CD4-positive, alpha-beta T cell treated with Interleukin-21 for 1 hour (primary cell): ENCODE measurements around the gene RUNX1.
A peak's percentile ranks its signal among the peaks of the same experiment; 100 is the strongest.

ENCODE experiments used
- DNase-seq: peaks from one replicate; pipeline ENCODE4 v3.0.0-alpha.2; 2020

The RUNX1 gene

DNA sequence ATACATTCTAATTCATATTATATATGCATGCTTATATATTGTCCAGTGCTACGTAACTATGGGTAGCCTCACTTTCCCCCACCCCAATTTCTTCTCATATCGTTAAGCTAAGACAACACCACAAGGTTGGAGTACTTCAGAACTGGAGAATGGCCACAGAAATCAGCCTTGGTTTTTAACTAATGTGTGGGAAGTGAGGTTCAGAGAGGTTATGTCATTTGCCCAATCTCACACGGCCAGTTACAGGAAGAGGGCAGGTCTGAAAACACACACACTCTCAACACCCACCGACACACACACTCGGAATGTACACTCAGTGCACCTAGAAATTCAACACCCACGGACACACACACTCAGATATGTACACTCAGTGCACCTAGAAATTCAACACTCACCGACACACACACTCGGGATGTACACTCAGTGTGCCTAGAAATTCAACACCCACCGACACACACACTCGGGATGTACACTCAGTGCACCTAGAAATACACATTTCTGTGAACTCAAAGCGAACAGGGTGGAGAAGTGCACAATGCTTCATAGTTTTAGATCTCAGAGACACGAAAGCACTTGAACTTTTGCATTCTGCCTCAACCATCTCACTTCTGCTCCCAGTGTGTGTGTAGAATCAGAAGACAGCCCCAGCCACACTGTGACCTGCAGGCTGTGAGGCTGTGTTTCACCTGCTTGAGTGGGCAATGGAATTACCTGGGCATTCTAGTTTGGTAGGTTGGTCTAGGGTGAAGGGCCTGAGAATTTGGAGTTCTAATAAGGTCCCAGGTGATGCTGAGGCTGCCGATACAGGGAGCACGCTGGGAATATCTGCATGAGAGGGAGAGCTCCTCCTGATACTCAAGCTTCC, 209.9 kb downstream of the RUNX1 start:
- no peak for DNase-seq

DNA sequence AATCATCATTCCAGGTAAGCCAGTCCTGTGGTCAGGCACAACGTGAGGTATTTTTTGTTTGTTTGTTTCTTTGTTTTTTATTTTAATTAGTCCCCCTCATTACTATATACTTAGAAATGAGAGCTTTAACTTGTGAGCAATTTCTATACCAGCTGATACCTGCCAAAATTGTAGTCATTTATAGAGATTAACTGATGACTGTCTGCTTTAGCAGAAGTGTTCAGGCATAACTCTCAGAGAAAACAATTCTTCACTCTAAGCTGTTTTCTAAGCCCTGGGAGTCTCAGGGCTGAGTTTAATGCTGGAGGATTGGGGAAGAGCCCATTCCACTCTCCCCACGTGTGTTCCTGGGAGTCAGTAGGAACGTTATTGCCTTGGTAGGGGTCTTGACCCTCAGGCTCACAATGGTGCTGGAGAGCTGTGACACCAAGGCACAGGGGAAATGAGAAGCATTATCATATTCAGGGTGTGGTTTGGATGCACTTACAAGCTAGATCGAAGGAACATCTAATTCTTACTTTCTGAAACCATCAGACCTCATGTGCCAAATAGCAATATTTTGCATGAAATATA, 212.1 kb downstream of the RUNX1 start:
- DNase-seq, result no peak

DNA sequence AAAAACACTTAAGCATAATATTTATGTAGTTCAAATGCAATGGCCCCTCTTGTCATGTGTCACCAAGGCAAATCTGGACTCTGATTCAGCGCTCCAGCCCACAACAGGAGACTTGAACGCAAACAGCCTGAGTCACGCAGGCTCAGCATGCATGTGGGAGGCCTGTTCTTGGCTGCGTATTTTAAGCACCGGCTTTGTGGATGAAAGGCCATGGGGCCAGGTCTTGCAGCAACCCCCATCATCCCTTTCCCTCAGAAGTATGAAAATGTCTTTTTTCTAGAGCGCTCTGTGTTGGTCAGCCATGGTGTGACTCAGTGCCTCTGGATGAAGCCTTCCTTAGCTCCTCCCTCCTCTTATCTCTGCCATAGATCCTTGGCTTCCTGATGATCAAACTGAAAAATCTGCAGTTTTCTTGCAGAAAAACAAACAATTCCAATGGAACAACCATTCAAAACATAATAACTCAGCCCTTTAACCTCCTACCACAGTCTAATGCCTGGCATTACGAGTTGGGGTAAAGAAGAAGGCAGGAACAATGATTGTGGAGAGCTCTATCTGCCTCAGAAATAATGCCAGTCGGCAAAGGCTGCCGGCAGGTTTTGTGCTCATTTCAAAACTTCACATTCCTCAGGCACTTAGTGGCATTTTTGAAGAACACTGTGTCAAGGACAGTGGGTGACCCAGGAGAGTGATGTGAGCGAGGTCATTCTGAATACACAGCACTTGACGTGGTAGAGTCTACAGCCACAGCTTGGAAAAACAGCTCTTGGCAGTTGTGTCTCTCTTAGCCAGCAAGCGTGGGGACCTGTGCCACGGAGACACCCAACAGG, 212.8 kb downstream of the RUNX1 start:
- no peak for DNase-seq

DNA sequence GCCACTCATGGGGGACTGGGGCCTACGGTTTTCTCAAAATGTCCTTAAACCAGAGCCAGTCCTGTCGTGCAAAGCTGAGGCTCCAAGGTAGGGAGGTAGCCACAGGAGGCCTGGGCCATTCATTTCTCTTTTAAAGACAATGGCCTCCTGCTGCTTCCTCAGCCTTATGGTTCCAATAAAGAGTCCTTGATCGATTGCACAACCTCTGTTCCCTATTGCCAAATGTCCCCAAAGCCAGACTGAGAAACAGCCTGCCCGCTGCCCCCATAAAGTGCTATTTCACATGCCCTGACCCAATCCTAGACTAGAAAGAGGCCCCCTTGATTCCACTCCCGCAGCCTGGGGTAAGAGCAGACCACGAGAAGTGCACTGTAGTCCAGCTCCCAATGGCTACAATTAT, 213.6 kb downstream of the RUNX1 start:
- DNase-seq, result no peak

DNA sequence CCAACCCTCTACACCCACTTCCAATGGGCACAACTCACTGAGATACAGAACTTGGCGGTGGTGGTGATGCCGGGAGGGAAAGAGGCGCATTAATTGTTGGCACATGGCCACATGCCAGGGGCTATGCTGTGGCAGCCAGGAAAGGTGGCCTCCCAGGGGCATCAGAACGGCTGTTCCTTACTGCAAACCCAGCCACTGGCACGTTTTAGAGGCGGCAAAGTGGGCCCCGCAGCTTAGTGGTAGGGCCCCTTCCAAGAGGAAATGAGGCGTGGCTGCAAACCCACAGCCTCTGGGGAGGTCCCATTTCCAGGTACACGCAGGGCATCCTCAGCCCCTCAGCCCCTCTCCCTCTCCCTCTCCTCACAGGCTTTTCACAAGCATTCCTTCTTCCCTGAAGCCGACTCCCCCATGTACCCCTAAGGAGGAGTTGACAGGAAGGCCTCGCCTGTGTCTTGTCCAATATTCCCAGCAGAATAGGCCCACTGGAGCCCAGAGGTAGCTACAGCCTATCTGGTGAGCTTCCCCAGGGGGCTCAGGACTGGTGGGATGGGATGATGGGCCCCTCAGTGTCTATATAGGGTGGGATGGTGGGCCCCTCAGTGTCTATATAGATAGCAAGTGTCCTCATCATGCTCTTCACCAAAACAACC, 214.1 kb downstream of the RUNX1 start:
- DNase-seq, result peak; percentile 9

- DNase-seq, result no peak
Observed at GRCh38 chr21:34834290-34834689, 214.8 kb downstream of the RUNX1 start.

DNA sequence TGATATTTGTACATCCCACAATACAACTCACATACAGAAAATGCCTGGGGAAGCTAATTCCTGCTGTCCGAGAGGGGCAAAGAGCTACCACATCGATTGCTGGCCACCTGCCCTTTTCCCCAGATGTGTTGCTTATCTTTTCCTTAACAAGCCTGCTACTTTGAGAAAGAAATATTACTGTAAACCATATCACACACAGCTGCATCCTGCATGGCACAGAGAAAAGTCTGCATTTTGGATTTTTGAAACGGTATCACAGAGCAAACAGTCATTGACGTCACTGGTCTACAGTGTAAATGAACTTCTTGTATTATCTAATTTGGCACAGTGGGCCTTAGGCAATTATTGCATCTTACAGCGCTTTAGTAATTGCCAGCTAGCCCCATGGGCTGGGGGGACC, 215.6 kb downstream of the RUNX1 start:
- no peak for DNase-seq

DNA sequence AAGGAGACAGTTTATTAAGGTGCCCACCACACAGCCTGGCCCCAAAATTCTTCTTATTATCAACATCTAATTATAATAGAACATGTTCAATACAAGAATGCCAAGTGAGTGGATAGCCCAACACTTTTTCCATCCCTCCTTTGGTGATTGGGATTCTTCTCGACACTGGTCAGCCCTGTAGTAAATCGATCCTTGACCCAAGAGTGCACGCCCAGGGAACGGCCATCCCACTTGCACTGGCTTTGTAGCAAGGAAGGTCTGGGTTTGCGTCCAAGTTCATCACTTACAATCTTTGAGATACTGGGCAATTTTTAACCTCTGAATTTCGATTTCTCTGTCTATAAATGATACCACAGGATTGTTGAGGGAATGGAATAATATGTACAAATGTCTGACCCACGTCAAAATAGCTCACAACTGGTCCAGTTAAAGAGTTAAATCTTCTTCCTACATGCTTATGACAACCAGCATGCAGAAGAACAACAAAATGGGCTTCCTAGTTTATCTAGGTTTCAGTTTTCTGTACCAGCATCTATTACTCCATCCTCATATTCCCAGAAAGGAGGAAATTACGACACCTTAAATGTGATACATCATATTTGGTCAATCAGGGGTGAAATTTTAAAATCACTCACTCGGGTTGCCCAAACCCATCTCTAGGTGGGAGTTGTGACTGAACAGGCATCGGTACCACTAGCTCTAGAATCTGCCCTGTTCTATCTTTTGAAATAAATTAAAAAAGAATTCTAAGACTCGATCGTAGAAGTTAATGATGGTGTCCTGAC, 218.5 kb downstream of the RUNX1 start:
- no peak for DNase-seq

DNA sequence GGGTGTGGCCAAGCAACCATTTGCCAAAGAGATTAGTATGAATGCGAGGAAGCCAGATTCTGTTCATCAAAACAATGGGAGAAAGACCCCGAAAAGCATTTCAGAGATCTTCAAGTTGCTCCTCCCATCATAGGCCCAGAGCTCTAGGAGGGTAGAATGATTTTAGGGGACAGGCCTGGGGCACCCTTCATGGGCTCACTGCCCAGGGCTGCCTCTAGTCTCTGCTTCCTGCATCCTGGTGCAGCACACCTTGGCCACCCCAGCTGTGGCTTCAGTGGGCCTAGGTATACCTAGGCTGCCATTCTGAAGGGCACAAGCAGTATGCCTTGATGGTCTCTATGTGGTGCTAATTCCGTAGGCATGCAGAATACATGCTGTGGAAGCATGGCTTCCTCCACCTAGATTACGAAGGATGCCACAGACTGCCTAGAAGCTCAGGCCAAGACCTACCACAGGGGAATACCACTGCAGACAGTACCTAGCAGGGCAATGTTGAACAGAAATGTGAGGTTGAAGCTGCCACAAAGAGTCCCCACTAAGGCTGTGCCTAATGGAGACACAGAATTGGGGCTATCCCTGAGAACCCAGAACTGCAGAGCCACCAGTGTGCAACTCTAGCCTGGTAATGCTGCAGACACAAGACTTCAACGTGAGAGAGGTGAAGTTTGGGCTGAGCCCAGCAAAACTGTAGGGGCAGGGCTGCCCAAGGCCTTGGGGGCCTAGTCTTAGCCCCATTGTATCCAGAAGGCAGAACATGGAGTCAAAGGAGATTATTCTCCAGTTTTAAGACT, 221.5 kb downstream of the RUNX1 start:
- no peak for DNase-seq

DNA sequence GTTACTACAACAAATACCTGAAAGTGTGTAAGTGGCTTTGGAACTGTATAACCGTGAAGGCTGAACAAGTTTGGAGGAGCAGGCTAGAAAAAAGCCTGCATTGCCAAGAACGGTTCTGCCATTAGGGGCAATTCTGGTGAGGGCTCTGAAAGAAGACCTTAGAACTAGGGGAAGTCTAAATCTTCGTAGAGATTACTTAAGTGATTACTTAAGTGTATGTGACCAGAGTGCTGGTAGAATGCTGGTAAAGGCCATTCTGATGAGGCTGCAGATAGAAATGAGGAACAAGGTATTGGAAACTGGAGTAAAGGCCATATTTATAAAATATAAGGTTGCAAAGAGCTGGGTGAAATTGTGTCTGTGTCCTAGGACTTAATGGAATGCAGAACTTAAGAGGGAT, 222.3 kb downstream of the RUNX1 start:
- DNase-seq, result no peak

- no peak for DNase-seq
Observed at GRCh38 chr21:34825948-34826548, 223.1 kb downstream of the RUNX1 start.

- no peak for DNase-seq
Observed at GRCh38 chr21:34825101-34825500, 224.0 kb downstream of the RUNX1 start.

GRCh38 chr21:34824314-34824713, 224.8 kb downstream of the RUNX1 start:
- DNase-seq, result no peak

- no peak for DNase-seq
Observed at GRCh38 chr21:34822942-34823341, 226.2 kb downstream of the RUNX1 start.

- DNase-seq, result no peak
Observed at GRCh38 chr21:34822168-34822567, 226.9 kb downstream of the RUNX1 start.

DNA sequence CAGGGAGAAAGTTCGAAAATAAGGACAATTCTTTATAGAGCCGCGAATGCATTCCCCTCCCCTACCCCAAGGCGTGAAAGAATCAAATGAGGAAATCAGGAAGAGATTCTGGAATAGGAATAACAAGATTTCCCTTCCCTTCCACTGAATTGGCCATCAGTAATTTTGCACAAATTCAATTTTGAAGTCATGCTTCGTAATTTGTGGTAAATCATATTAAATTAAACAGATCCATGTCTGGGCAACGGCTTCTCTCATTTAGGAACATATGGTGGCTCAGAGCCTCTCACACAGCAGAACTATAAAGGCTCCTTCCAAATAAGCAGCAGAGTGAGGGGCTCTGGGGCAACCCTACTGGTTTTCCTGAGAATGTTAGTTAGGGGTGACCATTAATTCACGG, 227.4 kb downstream of the RUNX1 start:
- DNase-seq, result no peak

- DNase-seq, result no peak
Observed at GRCh38 chr21:34820051-34820450, 229.1 kb downstream of the RUNX1 start.

GRCh38 chr21:34819357-34819999, 229.6 kb downstream of the RUNX1 start:
- DNase-seq, result no peak

DNA sequence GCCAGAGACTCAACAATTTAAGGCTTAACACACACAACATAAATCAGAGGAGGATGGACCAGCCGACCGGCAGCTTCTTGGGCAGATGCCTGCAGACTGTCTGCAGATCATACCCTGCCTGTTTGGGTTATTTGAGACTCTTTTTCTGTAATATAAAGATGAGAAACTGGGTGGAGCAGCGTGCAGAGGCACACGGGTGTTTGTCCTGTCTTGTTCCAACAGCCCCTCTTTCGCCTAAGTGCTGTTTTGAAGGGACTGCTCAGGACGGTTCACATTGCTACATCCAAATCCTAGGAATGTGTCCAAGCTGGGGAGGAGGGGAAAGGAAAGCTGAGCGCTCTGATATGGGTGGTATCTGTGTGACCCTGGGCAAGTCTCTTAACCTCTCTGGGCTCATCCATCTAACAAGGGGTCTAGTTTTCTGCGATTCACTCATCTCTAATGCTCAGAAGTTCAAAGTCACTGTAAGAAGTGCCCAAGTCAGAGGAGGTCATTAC, 230.4 kb downstream of the RUNX1 start:
- no peak for DNase-seq
